H9 (cell line): ENCODE data around the gene SNX32. TPM values are rescaled to one million over a fixed set of nuclear protein-coding genes. Genes with fewer than 3 reads are reported as not detected.

Source experiments
- DNase-seq: peaks from one replicate; pipeline ENCODE4 v3.0.0-alpha.2; 2017
- H2AFZ ChIP-seq: one replicate; pipeline ENCODE4 v1.6.1; 2013; ENCODE audit warnings: mild to moderate bottlenecking, low read length, control low read depth, moderate library complexity
- H2AK5ac ChIP-seq: 2 replicates; pipeline ENCODE4 v1.6.1; 2013; ENCODE audit warnings: low read length, control low read depth, mixed read lengths; ENCODE audit not compliant: insufficient read length
- H2BK120ac ChIP-seq: one replicate; pipeline ENCODE4 v1.6.1; 2013; ENCODE audit warnings: low read depth, mild to moderate bottlenecking, low read length, control low read depth, inconsistent platforms; ENCODE audit not compliant: poor library complexity, severe bottlenecking
- H2BK12ac ChIP-seq: 2 replicates; pipeline ENCODE4 v1.6.1; 2013; ENCODE audit warnings: low read length, control low read depth, mixed read lengths, low read depth; ENCODE audit not compliant: insufficient read length
- H2BK15ac ChIP-seq: 2 replicates; pipeline ENCODE4 v1.6.1; 2013; ENCODE audit warnings: low read depth, low read length, control low read depth
- H2BK20ac ChIP-seq: one replicate; pipeline ENCODE4 v1.6.1; 2013; ENCODE audit warnings: low read depth, mild to moderate bottlenecking, low read length, control low read depth, inconsistent platforms; ENCODE audit not compliant: poor library complexity, severe bottlenecking
- H2BK5ac ChIP-seq: 2 replicates; pipeline ENCODE4 v1.6.1; 2013; ENCODE audit warnings: low read length, control low read depth, mixed read lengths; ENCODE audit not compliant: insufficient read length
- H3K14ac ChIP-seq: 2 replicates; pipeline ENCODE4 v1.6.1; 2013; ENCODE audit warnings: low read length, control low read depth; ENCODE audit not compliant: insufficient read depth
- H3K18ac ChIP-seq: 2 replicates; pipeline ENCODE4 v1.6.1; 2013; ENCODE audit warnings: low read depth, mild to moderate bottlenecking, mixed read lengths, low read length, control low read depth; ENCODE audit not compliant: insufficient read length
- H3K23ac ChIP-seq: 2 replicates; pipeline ENCODE4 v1.6.1; 2013; ENCODE audit warnings: low read length, control low read depth, mixed read lengths, low read depth; ENCODE audit not compliant: insufficient read length
- H3K23me2 ChIP-seq: 2 replicates; pipeline ENCODE4 v1.6.1; 2013; ENCODE audit warnings: low read depth, mild to moderate bottlenecking, mixed read lengths, low read length, control low read depth; ENCODE audit not compliant: insufficient read length, poor library complexity, severe bottlenecking
- H3K27ac ChIP-seq: 2 replicates; pipeline ENCODE4 v1.5.1; 2013; ENCODE audit warnings: low read length, control low read depth, mixed read lengths, low read depth; ENCODE audit not compliant: insufficient read length
- H3K27me3 ChIP-seq: 2 replicates; pipeline ENCODE4 v1.6.1; 2013; ENCODE audit warnings: low read length, control low read depth, inconsistent platforms; ENCODE audit not compliant: insufficient read depth
- H3K4ac ChIP-seq: 2 replicates; pipeline ENCODE4 v1.6.1; 2013; ENCODE audit warnings: low read depth, mild to moderate bottlenecking, control low read depth, inconsistent platforms, low read length, moderate library complexity
- H3K4me1 ChIP-seq: 2 replicates; pipeline ENCODE4 v1.6.1; 2013; ENCODE audit warnings: low read length, control low read depth, inconsistent platforms; ENCODE audit not compliant: insufficient read depth
- H3K4me2 ChIP-seq: 2 replicates; pipeline ENCODE4 v1.6.1; 2013; ENCODE audit warnings: low read length, control low read depth, mixed read lengths; ENCODE audit not compliant: insufficient read length, insufficient read depth
- H3K56ac ChIP-seq: 2 replicates; pipeline ENCODE4 v1.6.1; 2013; ENCODE audit warnings: low read depth, mild to moderate bottlenecking, mixed read lengths, low read length, control low read depth; ENCODE audit not compliant: insufficient read length
- H3K79me1 ChIP-seq: 2 replicates; pipeline ENCODE4 v1.6.1; 2013; ENCODE audit warnings: low read depth, mild to moderate bottlenecking, moderate library complexity, low read length, control low read depth, inconsistent platforms; ENCODE audit not compliant: insufficient read depth, poor library complexity, severe bottlenecking
- H3K79me2 ChIP-seq: 2 replicates; pipeline ENCODE4 v1.6.1; 2013; ENCODE audit warnings: low read length, control low read depth, inconsistent platforms; ENCODE audit not compliant: insufficient read depth
- H3K9ac ChIP-seq: 2 replicates; pipeline ENCODE4 v1.6.1; 2013; ENCODE audit warnings: low read length, control low read depth, mixed read lengths; ENCODE audit not compliant: insufficient read length; ENCODE audit errors: extremely low read depth
- H3K9me3 ChIP-seq: one replicate; pipeline ENCODE4 v1.6.1; 2013; ENCODE audit warnings: low read depth, low read length, inconsistent platforms; ENCODE audit not compliant: control insufficient read depth
- H3T11ph ChIP-seq: one replicate; pipeline ENCODE4 v1.6.1; 2013; ENCODE audit warnings: mild to moderate bottlenecking, low read length, control low read depth, inconsistent platforms
- H4K20me1 ChIP-seq: one replicate; pipeline ENCODE4 v1.6.1; 2013; ENCODE audit not compliant: control insufficient read depth, insufficient read length, insufficient read depth
- H4K5ac ChIP-seq: 2 replicates; pipeline ENCODE4 v1.6.1; 2013; ENCODE audit warnings: low read depth, mild to moderate bottlenecking, mixed read lengths, low read length, control low read depth; ENCODE audit not compliant: insufficient read length
- H4K8ac ChIP-seq: replicated peaks from 2 replicates; pipeline ENCODE4 v1.6.1; 2013; ENCODE audit warnings: low read length, control low read depth, mixed read lengths, low read depth; ENCODE audit not compliant: insufficient read length
- H4K91ac ChIP-seq: 2 replicates; pipeline ENCODE4 v1.6.1; 2013; ENCODE audit warnings: low read depth, mild to moderate bottlenecking, moderate library complexity, mixed read lengths, low read length, control low read depth; ENCODE audit not compliant: insufficient read length
- H3K27ac Mint-ChIP-seq, 3 experiments: 2 replicates in 2 of 3; 3 replicates in 1 of 3; pipeline ENCODE4 v1.8.0; 2020 to 2021; ENCODE audit warnings: mixed read lengths in 3 of 3, mild to moderate bottlenecking in 1 of 3, moderate library complexity in 1 of 3
- H3K27me3 Mint-ChIP-seq: 2 replicates; pipeline ENCODE4 v1.8.0; 2021; ENCODE audit warnings: low read depth, mild to moderate bottlenecking, moderate library complexity, mixed read lengths
- H3K36me3 Mint-ChIP-seq, 3 experiments: 2 replicates in 2 of 3; 3 replicates in 1 of 3; pipeline ENCODE4 v1.8.0; 2020 to 2021; ENCODE audit warnings: low read depth in 3 of 3, mixed read lengths in 3 of 3; ENCODE audit not compliant: insufficient read depth in 1 of 3
- H3K4me1 Mint-ChIP-seq, 2 experiments: 2 replicates each; pipeline ENCODE4 v1.8.0; 2020; ENCODE audit warnings: mixed read lengths in 2 of 2
- H3K4me3 Mint-ChIP-seq, 2 experiments: 2 replicates in 1 of 2; 3 replicates in 1 of 2; pipeline ENCODE4 v1.8.0; 2020 to 2021; ENCODE audit warnings: mild to moderate bottlenecking in 2 of 2, mixed read lengths in 2 of 2, moderate library complexity in 1 of 2
- H3K9me3 Mint-ChIP-seq, 2 experiments: 2 replicates in 1 of 2; 3 replicates in 1 of 2; pipeline ENCODE4 v1.8.0; 2020; ENCODE audit warnings: mild to moderate bottlenecking in 2 of 2, mixed read lengths in 2 of 2, moderate library complexity in 1 of 2
- WGBS: extraction: QIAGEN DNeasy Blood & Tissue Kit; methylation state at CpG from one replicate; pipeline ENCODE4 v1.1.7; 2013; ENCODE audit warnings: missing lambda C conversion rate, low lambda C conversion rate, mixed read lengths; ENCODE audit not compliant: insufficient read length; ENCODE audit errors: extremely low coverage; 5-methylcytosine and 5-hydroxymethylcytosine counted together
- total RNA-seq: library from RNA; stranded (reverse); gene quantifications from 2 replicates; pipeline ENCODE4 v1.2.1, GENCODE V29; 2021
- TF ChIP-seq, protein P1 (sequence below): fragments of 200-600 bp; sonication (generic); conservative IDR thresholded peaks from 3 replicates; pipeline ENCODE4 v1.8.0; 2021; ENCODE audit warnings: antibody characterized with exemption, mild to moderate bottlenecking

Gene SNX32
- total RNA-seq, 1 experiment from 2014 or later = 1.2 TPM

DNA sequence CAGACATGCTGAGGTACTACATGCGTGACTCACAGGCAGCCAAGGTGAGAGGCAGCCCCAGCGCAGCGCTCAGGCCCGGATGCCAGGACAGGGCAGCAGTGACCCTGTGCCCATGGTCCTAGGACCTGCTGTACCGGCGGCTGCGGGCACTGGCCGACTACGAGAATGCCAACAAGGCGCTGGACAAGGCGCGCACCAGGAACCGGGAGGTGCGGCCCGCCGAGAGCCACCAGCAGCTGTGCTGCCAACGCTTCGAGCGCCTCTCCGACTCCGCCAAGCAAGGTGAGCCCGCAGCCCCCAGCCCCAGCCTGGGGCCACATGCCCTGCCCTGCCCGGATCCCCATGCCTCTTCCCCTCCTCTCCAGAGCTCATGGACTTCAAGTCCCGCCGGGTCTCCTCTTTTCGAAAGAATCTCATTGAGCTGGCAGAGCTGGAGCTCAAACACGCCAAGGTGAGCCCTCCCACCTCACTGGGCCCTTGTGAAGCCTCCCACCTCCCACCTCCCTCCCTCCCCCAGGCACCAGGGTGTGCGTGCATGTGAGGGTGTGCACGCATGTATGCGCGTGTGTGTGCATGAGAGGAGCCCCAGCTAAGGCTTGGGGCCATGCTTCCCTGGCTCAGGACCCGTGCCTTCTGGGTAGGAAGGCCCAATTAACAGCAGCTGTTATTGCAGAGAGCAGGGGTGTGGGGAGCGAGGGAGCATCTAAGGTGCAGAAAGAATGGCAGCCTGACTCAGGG is 18.9 kb downstream of the SNX32 start:
- H3K79me1 ChIP-seq = peaks cover 3% of the 10 kb centered on the region
- peaks cover 21 to 25% of the 10 kb centered on the region in 2 experiments for H3K4me1 Mint-ChIP-seq
- no peak overlapping the region for H4K5ac ChIP-seq
- no peak overlapping the region for H3K23ac ChIP-seq
- H3K4ac ChIP-seq = no peak overlapping the region
- H3K9me3 Mint-ChIP-seq = peaks cover 3 to 7% of the 10 kb centered on the region in 2 experiments; a peak in 2 of 5 replicates
- no peak overlapping the region for H2BK5ac ChIP-seq
- peaks cover 14% of the 10 kb centered on the region for H3K27me3 Mint-ChIP-seq
- WGBS = no CpG with 5 or more reads among the region's 33 CpGs
- no peak overlapping the region for H3K14ac ChIP-seq
- TF ChIP-seq, protein P1, sequence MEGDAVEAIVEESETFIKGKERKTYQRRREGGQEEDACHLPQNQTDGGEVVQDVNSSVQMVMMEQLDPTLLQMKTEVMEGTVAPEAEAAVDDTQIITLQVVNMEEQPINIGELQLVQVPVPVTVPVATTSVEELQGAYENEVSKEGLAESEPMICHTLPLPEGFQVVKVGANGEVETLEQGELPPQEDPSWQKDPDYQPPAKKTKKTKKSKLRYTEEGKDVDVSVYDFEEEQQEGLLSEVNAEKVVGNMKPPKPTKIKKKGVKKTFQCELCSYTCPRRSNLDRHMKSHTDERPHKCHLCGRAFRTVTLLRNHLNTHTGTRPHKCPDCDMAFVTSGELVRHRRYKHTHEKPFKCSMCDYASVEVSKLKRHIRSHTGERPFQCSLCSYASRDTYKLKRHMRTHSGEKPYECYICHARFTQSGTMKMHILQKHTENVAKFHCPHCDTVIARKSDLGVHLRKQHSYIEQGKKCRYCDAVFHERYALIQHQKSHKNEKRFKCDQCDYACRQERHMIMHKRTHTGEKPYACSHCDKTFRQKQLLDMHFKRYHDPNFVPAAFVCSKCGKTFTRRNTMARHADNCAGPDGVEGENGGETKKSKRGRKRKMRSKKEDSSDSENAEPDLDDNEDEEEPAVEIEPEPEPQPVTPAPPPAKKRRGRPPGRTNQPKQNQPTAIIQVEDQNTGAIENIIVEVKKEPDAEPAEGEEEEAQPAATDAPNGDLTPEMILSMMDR = no peak
- H3K4me1 ChIP-seq = no peaks in the 10 kb centered on the region
- no peak overlapping the region for H3K18ac ChIP-seq
- no peak overlapping the region for H2BK20ac ChIP-seq
- H2BK120ac ChIP-seq = no peak overlapping the region
- peaks cover 7% of the 10 kb centered on the region for H3K23me2 ChIP-seq
- H2AFZ ChIP-seq = no peak overlapping the region
- H2AK5ac ChIP-seq = no peak overlapping the region
- H4K8ac ChIP-seq = no peak overlapping the region
- H4K20me1 ChIP-seq = no peaks in the 10 kb centered on the region
- no peak overlapping the region for H3K27ac Mint-ChIP-seq
- H3K9me3 ChIP-seq = no peaks in the 10 kb centered on the region
- H2BK12ac ChIP-seq = no peak overlapping the region
- H3K4me2 ChIP-seq = no peak overlapping the region
- H3T11ph ChIP-seq = no peak overlapping the region
- H3K79me2 ChIP-seq = peaks cover 14% of the 10 kb centered on the region; the same call in 1 of the 2 replicates
- no peak overlapping the region for H3K27ac ChIP-seq
- H3K36me3 Mint-ChIP-seq = peaks cover 47 to 58% (median 50%) of the 10 kb centered on the region in 3 experiments
- peak; percentile 31 for DNase-seq
- H2BK15ac ChIP-seq = no peak overlapping the region
- no peak overlapping the region for H3K56ac ChIP-seq
- H3K27me3 ChIP-seq = no peaks in the 10 kb centered on the region
- no peak overlapping the region for H3K9ac ChIP-seq
- no peak overlapping the region for H4K91ac ChIP-seq
- no peak overlapping the region; a peak in 1 of 5 replicates for H3K4me3 Mint-ChIP-seq
